Activated CD4-positive, alpha-beta T cell treated with anti-CD3 and anti-CD28 coated beads, Interleukin-2, Interleukin-4, amounts not matched to agents 100 ng/mL and 50 ng/mL, durations not matched to agents 16 hours and 8 hours (primary cell): ENCODE data around the gene PLAC1.

Experiments
- DNase-seq: peaks from one replicate; pipeline ENCODE4 v3.0.0-alpha.2; 2020; ENCODE audit warnings: low spot score

Gene PLAC1, protein sequence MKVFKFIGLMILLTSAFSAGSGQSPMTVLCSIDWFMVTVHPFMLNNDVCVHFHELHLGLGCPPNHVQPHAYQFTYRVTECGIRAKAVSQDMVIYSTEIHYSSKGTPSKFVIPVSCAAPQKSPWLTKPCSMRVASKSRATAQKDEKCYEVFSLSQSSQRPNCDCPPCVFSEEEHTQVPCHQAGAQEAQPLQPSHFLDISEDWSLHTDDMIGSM

DNA sequence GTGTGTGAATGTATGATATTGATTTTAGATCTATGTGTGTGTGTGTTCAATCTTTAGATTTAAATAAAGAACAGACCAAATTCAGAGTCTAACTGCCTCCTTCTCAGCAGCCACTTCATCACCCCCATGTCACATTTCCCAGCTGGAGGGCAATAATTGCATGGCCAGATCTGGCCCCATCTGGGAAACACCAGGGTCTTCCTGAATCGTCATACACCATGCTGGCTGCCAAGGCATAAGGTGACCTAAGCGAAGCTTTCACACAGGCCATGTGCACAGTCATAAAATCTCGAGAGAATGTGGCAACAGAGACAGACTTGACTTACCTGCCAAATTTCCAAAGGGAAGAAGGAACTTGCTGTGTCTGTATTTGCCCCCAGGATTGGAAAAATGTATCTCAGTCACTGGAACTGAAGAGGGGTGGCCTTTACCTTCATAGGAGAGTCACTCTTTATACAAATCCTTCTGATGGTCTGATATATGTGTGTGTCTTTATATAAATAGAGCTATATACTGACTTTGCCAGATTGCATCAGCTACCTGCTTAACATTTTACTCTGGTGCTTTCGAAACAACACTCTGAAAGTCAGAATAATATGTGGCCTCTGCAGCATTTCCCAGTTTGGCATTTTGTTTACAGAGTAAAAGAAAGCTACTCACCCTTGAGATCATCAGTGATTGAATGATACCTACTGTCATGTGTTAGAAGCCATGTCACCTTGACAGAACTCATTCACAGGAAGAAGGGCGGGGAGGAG lies at the start of gene PLAC1:
Gene PLAC1 (minus strand): TSS at position 470 of the 758 bp plus-strand sequence. CDS start 91,789 bp downstream, outside the sequence.
- DNase-seq: no peak

DNA sequence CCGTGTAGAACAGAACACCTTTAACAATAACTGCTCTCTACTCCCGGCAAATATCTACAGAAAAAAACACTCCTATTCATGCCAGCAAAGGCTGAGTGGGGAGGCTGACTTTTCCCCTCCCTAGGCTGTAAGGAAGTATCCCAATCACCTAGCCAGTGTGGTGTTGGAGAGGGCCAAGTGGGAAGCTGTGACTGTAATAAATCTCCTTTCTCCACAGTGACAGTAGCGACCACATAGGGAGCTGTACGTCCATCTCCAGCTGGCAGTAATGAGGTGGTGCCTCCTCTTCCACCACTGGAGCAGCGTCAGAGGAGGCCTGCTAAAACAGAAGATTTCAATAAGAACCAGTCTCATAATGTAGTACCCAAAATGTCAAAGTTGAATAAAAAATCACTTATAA lies 47.9 kb upstream of the PLAC1 start:
- no peak for DNase-seq

DNA sequence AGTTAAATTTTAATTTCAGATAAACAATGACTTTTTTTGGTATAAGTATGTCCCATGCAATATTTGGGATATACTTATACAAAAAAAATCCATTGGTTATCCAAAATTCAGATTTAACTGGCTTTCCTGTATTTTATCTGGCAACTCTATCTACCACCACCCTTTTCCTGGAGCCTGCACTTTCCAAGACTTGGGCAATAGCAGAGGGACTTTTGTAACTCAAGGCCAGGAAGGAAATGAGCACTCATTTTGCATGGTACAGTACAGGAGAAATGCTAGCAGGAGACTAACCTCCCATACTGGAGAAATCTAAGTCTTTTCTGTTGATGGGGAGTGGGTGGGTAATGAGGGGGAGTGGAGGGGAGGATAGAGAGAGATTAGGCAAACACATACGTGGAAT lies 37.7 kb upstream of the PLAC1 start:
- no peak for DNase-seq

DNA sequence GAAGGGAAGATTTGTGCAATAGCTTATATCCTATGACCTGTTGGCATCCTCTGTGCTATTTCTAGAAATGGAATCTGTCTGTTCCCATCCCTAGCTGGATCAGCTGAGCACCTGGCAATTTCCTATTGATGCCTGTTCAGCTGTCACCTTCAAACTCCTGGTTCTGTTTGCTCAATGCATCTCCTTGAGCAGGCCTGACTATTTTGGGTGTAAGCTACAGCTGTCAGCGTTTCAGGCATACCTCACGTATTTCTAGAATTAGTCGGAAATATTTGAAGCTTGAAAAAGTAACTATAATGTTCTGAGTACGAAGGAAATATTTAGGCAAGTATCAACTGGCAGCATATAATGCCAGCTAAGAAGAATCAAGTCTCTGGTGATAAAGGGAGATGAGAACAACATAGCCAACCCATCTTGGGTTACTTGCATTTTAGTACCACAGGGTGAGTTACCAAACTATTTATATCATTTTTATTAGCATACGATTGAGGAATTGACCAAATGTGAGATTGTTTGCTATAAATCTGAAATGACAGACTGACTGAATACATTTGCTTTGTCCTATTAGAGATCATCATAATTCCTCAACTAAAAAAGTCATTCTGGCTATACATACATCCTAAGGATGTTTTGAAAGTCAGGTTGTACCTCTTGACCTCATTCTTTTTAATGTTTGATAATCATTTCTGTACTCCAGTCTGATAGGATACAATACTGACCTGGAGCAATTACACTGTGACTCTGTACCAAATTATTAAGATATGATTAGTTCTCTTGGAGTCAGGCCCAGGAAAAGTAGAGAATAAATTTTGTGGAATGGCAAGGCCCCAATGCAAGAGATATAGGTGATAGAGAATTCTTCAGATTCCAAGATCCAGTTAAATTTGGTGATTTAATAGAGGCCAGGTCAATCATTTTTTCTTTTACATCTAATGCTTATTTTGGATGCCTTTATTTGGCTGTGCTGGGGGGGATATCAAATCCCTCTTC lies 36.4 kb upstream of the PLAC1 start:
- no peak for DNase-seq

DNA sequence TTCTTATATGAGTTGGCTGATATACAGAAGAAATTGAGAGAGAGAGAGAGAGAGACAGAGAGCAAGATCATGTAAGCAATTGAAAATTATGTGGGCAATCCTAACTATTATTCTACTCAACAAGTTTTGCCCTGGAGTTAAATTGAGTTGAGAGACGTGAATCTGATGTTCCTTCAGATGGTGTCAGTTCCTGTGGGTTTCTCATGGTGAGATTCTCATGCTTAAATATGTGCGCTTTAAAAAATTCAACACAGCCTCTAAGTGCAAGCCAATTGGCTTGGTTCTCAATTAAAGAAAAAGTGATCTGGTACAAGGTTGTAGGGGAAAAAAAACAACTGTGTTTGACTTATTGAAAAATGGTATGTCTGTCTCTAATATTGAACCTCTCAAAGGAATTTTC lies 35.4 kb upstream of the PLAC1 start:
- no peak for DNase-seq

DNA sequence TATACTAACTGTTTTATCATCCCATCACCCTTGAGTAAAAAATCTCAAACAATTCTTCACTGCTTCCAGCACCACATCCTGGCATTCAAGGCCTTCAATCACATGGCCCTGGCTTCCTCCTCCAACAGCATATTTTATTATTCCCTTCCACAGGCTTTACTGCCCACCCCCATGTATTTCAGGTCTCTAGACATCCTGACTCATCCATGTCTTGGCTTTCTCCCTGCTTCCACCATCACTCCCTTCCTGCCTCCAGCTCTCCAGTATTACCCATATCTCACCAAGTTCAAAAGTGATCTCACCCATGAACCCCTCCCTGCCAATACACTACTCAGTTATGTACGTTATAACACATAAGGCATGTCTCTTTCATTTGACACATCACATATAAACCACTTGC lies 34.7 kb upstream of the PLAC1 start:
- no peak for DNase-seq

DNA sequence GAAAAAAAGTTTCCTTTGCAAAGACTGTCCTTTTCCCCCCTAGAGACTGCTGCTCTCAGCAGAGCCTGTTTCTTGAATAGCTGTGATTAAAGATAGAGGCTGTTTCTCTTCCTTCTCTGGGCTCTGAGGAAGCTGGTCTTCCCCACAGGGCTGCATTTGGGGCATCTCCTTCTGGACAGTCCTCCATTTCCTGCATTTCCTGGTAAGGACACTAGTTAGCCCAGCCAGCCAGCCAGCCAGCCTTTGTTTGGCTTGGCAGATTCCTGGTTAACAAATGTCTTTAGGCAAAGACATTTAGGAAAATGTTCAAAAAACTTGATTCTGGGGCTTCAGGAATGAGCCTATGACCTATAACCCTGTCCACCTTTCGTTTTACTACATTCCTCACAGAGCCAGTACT lies 34.0 kb upstream of the PLAC1 start:
- DNase-seq: no peak

DNA sequence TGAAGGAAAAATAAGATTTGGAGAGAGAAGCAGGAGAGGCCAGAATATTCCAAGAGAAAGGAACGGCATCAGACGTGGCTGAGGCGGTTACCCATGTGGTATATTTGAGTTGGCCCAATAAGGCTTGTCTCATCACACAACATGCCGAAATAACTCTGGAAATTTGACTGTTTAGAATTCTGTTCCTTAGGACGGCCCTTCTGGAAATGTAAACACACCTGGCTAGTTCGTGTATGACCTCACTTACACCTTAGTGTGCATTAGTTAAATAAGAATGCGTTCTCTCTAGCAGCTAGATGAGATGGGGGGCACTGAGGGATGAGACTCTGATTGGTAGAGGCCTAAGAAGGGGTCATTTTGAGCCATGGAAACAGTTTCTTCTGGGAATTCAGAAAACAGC lies 33.2 kb upstream of the PLAC1 start:
- no peak for DNase-seq

DNA sequence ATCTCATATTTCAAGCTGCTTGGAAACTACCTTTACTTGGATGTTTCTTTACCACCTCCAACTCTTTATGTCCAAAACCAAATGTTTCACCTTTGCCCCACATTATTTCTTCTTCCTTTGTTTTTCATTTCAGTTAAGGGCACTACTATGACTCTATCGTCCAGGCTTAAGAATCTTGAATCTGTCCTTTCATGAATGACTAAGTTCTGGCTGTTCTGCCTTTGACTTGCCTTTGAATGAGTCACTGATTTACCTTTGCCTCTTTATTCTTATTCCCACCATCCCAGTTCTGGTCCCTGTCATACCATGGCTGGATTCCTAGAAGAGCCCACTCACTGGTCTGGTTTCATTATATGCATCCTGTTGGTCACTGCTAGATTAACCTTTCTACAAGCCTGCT lies 30.6 kb upstream of the PLAC1 start:
- DNase-seq: no peak

DNA sequence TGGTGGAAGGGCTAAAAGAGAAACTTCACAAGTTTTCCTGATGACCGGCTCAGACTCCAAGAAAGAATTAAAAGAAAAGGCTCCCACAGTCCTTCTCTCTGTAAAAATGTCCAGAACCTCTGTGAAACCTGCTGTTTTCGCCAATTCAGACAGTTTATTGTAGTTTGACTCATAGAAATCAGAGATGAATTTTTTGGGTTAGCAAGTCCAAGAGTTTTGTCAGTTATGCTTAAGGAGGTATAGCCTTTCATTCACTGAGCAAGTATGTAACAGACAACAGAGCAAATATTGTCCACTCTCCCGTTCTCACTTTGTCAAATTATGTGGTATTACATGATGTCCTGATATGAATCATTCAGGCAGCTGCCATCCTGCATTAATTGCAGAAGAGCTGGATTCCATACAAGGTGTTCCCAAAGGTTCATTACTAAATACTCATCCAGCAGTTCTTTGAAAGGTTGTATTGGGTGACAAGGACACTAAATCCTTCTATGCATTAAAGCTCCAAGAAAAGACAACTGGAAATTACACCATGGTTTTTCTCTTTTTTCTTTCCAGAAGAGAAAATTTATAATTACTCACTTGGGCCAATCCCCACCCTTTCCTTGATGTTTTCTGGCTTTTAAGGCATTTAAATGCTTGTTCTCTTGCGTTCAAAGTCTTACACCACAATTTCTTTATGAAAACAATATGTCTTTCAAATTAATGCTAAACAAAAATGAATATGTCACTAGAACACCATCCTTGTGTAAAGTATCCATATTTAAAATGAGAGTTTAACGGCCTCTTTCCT lies 30.0 kb upstream of the PLAC1 start:
- DNase-seq: no peak

DNA sequence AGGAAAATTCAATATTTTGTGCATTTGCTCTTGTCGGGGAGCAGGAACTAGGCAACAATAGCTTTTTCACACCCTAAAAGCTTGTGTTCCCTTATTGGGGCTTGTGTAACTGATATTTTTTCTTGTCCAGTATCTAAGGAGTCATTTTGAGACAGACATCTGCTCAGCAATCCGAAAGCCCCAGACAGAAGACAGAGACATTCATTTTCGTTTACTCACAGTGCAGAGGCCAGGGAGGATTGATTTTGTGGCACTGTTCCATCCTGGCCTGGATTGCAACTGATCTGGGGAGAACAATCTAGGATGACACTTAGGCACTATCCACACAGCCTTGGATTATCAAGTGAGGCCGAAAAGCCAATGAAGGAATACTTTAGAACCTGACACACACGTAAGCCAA lies 27.4 kb upstream of the PLAC1 start:
- DNase-seq: no peak

DNA sequence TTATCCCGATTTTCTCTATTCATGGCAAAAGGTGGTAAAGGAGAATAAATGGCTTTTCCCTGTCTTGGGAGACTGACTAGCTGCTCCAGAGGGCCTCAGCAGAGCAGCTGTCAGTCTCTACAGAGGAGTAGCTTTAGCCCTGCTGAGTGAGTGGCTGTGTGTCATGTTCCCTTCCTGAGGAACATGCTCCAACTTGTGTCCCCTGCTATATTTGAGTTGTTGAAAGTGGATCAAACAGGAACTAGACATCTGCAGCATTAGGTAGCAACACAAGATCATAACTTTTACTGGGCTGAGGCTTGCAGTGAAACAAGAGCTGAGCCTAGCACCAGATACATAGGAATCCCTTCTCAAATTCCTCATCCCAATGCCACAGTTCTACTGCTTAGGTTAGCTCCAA lies 26.7 kb upstream of the PLAC1 start:
- DNase-seq: no peak

DNA sequence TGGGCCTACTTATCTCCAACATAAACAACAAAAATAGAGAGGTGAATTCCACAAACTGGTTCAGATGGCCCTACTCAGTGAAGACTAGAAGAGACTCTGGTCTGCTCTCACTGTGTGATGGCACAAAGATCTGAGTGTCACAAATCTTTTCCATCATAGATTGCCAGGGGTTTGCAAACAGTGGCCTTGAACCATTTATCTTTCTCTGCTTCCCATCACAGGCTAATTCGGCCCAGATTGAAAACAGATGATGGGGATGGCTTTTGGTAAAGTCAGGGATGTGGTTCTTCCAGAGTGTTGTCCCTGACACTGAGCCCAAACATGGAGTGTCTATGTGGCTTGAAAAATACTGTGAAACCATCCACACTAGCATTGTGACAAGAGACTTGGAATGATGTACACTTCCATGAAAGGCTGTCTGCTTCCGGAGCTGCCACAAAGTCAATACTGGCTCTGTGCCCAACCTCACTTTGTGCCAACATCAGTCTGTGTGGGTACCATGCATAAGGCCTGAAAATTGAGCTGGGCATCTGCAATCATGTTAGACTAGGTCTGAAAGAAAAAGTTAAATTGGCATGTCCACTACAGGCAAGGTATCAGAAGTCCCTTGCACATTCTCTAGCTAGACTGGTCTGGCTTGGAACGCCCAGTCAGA lies 25.2 kb upstream of the PLAC1 start:
- no peak for DNase-seq

DNA sequence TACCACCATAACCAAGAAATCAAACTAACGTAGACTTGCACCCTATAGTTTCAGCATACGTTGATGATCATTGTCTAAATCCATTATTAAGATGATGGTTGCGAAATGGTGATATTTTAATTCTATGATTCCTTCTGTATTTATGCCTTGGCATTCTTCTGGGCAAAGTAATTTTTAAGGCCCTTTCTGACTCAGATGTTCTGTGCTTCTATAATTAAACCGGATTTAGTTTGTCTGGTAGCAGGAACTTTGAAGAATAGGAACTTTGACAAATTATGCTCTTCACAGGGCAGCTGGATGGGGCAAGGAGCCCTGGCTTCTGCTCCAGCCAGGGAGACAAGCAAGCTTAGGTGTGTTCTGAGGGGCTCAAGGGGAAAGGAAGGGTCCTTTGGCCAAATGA lies 23.8 kb upstream of the PLAC1 start:
- no peak for DNase-seq

DNA sequence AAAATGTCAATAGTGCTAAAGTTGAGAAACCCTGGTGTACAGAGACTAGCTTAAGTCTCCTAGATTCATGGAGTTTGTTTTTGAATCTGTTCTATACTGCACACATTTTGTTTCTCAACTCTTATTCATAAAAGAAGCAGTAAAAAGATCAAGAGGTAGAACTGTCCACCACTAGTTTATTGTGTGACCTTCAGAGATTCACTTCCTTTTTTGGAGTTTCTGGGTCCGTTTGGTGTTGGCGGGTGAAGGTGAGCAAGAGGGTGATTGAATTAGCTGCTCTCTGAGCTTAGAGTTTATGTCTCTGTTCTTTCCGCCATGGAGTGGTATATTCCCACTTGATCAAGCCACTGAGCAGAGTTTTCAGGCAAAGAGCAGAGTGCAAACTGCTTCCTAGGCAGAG lies 21.4 kb upstream of the PLAC1 start:
- DNase-seq: no peak

DNA sequence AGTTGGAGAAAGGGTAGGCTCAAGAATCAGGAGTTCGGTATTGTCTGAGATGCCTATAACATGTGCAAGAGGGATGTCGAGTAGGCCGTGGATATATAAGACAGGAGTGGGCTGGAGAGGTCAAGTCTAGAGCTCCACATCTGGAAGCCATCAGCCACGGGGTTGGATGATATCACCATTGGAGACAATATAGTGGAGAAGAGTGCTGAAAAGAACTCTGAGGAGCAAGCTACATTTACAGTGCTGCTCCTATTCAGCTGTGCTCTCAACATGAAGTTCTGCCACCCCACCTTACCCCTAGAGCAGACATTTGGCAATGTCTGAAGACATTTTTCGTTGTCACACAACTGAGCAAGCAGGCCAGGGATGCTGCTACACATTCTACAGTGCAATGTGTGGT lies 20.9 kb upstream of the PLAC1 start:
- no peak for DNase-seq

DNA sequence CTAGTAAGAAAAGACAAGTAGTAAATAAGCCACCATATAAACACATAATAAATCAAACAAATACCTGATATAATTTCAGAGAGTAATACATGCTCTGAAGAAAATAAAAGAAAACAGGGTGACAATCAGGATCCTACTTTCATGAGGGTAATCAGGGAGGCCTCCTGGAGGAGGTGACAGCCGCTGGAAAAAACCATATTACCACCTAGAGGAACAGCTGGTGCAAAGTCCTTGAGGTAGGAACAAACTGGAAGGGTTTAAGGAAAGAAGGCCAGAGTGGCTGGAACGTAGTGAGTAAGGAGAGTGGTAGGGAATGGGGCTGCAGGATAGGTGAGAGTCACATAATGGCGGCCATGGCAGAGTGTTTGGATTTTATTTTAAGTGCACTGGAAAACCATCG lies 19.1 kb upstream of the PLAC1 start:
- no peak for DNase-seq

DNA sequence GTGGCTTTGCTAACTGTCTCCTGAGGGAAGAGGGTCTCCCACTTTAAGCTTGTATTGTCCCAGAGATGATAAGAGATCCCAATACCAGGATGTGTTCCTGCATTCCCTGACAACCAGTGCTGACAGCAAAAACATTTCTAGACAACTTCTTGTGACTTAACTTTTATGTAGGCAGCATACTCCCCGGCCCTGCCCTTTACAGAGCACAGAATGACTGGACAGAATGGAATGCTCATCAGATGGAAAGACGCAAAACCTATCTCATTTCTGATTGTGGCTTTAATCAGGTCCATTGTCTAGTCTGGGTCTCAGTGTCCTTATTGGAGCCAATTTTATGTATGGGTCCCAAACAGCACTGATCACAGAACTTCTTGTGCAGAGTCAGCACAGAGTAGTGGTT lies 18.2 kb upstream of the PLAC1 start:
- DNase-seq: no peak

DNA sequence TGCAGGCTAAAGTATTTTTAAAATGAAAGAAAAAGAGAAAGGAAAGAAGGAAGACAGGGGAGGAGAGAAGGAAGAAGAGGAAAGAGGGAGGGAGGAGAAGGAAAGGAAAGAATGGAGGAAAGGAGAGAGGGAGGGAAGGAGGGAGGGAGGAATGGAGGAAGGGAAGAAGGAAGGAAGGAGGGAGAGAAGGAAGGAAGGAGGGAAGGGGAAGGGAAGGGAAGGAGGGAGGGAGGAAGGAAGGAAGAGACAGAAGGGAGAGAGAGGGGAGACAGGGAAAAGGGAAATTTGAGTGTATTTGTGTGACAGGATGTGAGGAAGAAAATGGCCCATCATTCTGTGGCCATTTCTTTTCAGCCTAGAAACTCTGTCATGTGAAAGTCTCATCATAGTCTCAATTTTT lies 14.9 kb upstream of the PLAC1 start:
- no peak for DNase-seq

DNA sequence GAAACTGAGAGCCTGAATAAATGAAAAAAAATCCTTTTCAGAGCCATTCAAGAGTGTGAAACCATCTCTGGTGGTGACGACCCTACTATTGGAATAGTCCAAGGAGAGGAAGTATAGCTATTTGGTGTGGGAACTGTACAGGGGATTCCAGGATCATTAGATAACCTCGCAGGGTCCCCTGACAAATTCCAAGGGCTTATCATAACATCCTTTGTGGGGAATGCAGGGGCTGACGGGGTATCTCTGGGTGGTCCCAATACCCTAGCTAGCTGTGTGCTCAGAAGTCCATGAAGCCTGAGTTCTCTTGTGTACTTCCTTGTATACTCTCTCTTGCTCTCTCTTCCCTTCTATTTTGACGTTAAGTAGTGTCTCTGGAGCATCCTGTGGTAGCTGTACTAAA lies 13.8 kb upstream of the PLAC1 start:
- DNase-seq: no peak

DNA sequence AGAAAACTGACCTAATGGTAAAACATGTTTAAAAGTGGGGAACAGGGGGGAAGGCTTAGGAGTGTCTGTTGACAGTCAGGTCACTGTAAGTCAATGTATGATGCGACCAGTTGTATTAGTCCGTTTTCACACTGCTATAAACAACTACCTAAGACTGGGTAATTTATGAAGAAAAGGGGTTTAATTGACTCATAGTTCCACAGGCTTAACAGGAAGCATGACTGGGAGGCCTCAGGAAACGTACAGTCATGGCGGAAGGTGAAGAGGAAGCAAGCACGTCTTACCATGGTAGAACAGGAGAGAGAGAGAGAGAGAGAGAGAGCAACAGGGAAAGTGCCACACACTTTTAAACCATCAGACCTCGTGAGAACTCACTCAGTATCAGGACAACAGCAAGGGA lies 13.0 kb upstream of the PLAC1 start:
- DNase-seq: peak; percentile 39
